Esophagus muscularis mucosa (tissue), 4 donors: ENCODE measurements around the gene ASPSCR1.

ENCODE experiments used
- CTCF ChIP-seq, 3 experiments: fragments of 200-600 bp in 2 of 3; fragments of 450-650 bp in 1 of 3; sonication (generic) in 2 of 3; IDR thresholded peaks; one replicate each; pipeline ENCODE4 v1.5.1; 2017 to 2019; ENCODE audit warnings: antibody characterized with exemption in 3 of 3, mild to moderate bottlenecking in 2 of 3, moderate library complexity in 1 of 3
- EP300 ChIP-seq: sonication (generic); formaldehyde crosslinking; IDR thresholded peaks from one replicate; pipeline ENCODE4 v1.6.1; 2017; ENCODE audit warnings: antibody characterized with exemption
- POLR2A ChIP-seq: fragments of 450-650 bp; IDR thresholded peaks from one replicate; pipeline ENCODE4 v1.6.1; 2017; ENCODE audit warnings: antibody characterized with exemption, moderate library complexity, mild to moderate bottlenecking, low read depth
- POLR2AphosphoS5 ChIP-seq, 2 donors: sonication (generic); formaldehyde crosslinking; IDR thresholded peaks; one replicate each; pipeline ENCODE4 v1.6.1; 2017; ENCODE audit warnings: antibody characterized with exemption in 2 of 2

- TF ChIP-seq CTCF (IDR thresholded peaks at IDR 0.05) = no peak
- no peak for TF ChIP-seq POLR2A
- no peak for TF ChIP-seq EP300
- TF ChIP-seq POLR2AphosphoS5 (IDR thresholded peaks at IDR 0.05) = no peak
Measured at GRCh38 chr17:82039695-82040299, 62.4 kb downstream of the ASPSCR1 start.
